Fibroblast of the aortic adventitia (primary cell): ENCODE data around the gene AGRP. TPM values are rescaled to one million over a fixed set of nuclear protein-coding genes. Genes with fewer than 3 reads are reported as not detected.

Source experiments
- DNase-seq: peaks from one replicate; pipeline ENCODE4 v3.0.0-alpha.2; 2010; ENCODE audit warnings: low read depth
- H3K4me3 ChIP-seq: 2 replicates; pipeline ENCODE4 v1.5.1; 2011; ENCODE audit warnings: low read depth, mild to moderate bottlenecking, control low read depth, low read length, moderate library complexity
- CTCF ChIP-seq: IDR thresholded peaks from 2 replicates; pipeline ENCODE4 v1.5.1; 2011; ENCODE audit warnings: mild to moderate bottlenecking, low read length, control low read depth, inconsistent platforms; ENCODE audit not compliant: insufficient read depth
- total RNA-seq: library from RNA; depleted of rRNA; stranded (reverse); fragments of >200 nt; gene quantifications from 2 replicates; pipeline ENCODE4 v1.2.3, GENCODE V29; 2012; ENCODE audit warnings: low replicate concordance

The AGRP gene
- total RNA-seq, 1 donor: not detected

DNA sequence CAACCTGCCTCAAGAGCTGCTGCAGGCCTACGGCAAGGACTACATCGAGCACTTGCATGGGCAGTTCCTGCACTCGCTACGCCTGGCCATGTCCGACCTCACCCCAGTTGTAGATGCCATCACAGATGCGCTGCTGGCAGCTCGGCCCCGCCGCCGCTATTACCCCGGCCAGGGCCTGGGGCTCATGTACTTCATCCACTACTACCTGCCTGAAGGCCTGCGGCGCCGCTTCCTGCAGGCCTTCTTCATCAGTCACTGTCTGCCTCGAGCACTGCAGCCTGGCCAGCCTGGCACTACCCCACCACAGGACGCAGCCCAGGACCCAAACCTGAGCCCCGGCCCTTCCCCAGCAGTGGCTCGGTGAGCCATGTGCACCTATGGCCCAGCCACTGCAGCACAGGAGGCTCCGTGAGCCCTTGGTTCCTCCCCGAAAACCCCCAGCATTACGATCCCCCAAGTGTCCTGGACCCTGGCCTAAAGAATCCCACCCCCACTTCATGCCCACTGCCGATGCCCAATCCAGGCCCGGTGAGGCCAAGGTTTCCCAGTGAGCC is 46.6 kb downstream of the AGRP start:
- H3K4me3 ChIP-seq: no peak overlapping the region
- DNase-seq: no peak
- TF ChIP-seq CTCF: no peak

DNA sequence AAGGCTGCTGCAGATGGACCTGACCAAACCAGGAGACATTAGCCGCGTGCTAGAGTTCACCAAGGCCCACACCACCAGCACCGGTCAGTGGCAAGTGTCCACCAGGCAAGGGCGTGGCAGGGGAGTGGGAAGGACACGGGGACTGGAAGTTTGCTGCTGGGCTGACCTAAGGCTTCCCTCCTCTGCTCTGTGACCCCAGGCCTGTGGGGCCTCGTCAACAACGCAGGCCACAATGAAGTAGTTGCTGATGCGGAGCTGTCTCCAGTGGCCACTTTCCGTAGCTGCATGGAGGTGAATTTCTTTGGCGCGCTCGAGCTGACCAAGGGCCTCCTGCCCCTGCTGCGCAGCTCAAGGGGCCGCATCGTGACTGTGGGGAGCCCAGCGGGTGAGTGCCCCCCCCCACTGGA is 47.6 kb downstream of the AGRP start:
- H3K4me3 ChIP-seq: no peak overlapping the region
- no peak for TF ChIP-seq CTCF
- DNase-seq: no peak

DNA sequence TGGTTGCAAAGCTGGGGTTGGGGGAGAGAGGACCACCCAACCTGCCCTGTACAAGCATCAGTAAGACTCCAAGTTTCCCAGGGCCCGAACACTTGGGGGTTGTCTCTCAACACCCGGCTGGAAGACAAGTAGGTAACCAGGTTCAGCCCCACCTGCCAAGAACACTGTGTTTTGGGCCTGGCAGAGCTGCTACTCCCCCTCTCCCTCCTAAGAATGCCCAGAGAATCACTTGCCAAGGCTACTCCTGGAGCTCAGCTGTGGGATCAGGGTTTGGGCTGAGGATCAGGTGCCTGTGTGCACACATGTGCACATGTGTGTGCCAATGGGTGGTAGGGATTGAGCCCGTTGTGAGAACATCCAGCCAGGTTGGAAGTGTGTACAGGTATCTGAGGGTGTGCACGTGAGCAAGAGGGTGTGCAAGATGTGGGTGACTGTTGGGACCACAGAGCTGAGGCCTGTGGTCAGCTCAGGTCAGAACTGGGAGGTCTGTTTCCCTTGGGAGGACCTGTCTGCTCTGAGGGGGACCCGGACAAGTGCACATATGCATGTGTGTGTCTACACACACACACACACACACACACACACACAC is 50.1 kb downstream of the AGRP start:
- DNase-seq: no peak
- H3K4me3 ChIP-seq: no peak overlapping the region
- no peak for TF ChIP-seq CTCF

Other genes with a start within 250 kb of the AGRP start
- gene FHOD1, start 236.1 kb downstream of the AGRP start, total RNA-seq: 14.1 and 19.7 TPM in 2 replicates
- 0.65 and 1.4 TPM in 2 replicates for gene SLC9A5, start 234.6 kb downstream of the AGRP start, total RNA-seq
- 13.3 and 24.3 TPM in 2 replicates for gene PLEKHG4, start 204.0 kb downstream of the AGRP start, total RNA-seq
- gene KCTD19, start 156.8 kb downstream of the AGRP start, total RNA-seq: not detected in 2 replicates
- not detected in 2 replicates for gene LRRC36, start 156.7 kb downstream of the AGRP start, total RNA-seq
- 0.74 and 0.99 TPM in 2 replicates for gene TPPP3, start 90.0 kb downstream of the AGRP start, total RNA-seq
- 7.1 and 7.6 TPM in 2 replicates for gene ZDHHC1, start 67.1 kb downstream of the AGRP start, total RNA-seq
- not detected in 2 replicates for gene HSD11B2, start 52.4 kb downstream of the AGRP start, total RNA-seq
- 47.8 and 114 TPM in 2 replicates for gene ATP6V0D1, start 2.4 kb downstream of the AGRP start, total RNA-seq
- 29.3 and 64.7 TPM in 2 replicates for gene RIPOR1, start 45.3 kb upstream of the AGRP start, total RNA-seq
- 22.1 and 34.3 TPM in 2 replicates for gene CTCF, start 79.0 kb upstream of the AGRP start, total RNA-seq
- gene CARMIL2, start 161.6 kb upstream of the AGRP start, total RNA-seq: 0.09 and 0.49 TPM in 2 replicates
- 8.8 and 23.1 TPM in 2 replicates for gene ACD, start 176.7 kb upstream of the AGRP start, total RNA-seq
- 1.4 TPM in 1 of 2 replicates, not detected in the other for gene PARD6A, start 177.4 kb upstream of the AGRP start, total RNA-seq
- 14.1 and 19.2 TPM in 2 replicates for gene ENKD1, start 183.2 kb upstream of the AGRP start, total RNA-seq
- 3.3 and 14.8 TPM in 2 replicates for gene C16orf86, start 183.3 kb upstream of the AGRP start, total RNA-seq
- 11.9 and 14.1 TPM in 2 replicates for gene GFOD2, start 235.8 kb upstream of the AGRP start, total RNA-seq